Glomerular visceral epithelial cell (primary cell): Measurements from ENCODE around the gene RADX.

Source experiments
- DNase-seq: peaks from one replicate; pipeline ENCODE4 v3.0.0-alpha.2; 2016; ENCODE audit errors: extremely low spot score

RADX gene

GRCh38 chrX:106692425-106693065 lies 80.8 kb downstream of the RADX start:
- DNase-seq: no peak

GRCh38 chrX:106696502-106696901 lies 84.7 kb downstream of the RADX start:
- no peak for DNase-seq

DNA sequence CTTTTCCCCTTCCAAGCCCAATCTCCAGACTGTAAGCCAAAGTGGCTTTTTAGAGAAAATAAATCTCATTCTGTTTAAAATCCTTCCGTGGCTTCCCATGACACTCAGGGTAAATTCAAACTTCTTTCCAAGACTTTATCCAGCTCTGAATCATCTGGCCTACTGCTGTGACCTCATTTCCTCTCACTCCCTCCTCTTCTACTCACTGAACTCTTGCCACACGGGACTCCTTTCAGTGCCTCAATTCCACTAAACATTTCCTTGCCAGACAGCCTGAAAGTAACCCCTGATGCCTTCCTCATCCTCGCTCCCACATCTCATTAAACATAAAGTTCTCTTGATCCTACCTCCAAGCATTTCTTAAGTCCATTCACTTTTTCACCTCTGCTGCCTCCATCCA lies 86.9 kb downstream of the RADX start:
- no peak for DNase-seq

GRCh38 chrX:106702636-106703035 lies 90.9 kb downstream of the RADX start:
- DNase-seq: no peak

GRCh38 chrX:106706466-106706865 lies 94.7 kb downstream of the RADX start:
- DNase-seq: no peak

DNA sequence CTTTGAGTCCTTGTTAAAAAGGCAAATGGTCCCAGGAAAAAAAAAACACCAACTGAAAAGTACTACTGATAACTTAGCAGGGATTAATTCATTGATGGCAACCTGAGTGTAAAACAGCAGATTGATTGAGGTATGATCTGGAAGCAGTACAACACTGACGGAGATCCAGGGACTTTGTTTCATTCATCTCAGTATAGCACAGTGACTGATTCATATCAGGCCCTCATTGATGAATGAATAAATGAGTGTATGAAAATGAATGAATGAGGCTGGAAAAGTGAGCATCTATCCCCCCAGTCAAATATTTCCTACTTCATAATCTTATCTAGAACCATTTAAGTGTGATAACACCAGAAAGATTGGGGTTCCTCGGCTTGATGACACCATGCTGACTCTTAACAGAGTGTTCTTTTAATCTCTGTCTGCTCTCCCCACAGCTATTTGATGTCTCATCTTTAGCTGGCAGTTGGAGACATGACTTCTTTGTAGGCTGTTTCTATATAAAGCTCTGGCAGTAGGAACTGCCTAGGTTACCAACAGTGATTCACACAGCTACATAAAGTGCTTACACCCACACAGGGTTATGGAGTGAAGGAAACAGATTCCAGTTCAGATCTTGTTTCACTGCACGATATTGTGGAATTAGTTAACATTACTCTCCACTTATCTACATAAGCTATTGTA lies 96.1 kb downstream of the RADX start:
- DNase-seq: peak; percentile 73

DNA sequence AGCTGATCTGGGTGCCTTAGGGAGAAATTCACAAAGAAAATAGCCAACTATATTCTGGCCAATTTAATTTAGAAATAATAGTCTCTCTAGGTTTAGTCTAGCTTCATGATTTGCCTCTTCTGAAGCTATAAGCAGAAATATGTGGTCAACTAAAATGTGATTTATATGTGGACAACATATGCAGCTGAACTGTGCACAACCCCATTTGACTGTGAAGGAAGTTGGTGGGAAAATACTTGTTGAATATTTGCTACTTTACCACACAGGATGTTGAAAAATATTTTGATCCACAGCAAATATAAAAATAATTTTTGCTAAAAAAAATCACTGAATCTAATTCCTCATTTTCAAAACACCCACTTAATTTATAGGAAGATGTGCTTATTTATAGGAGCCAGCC lies 99.0 kb downstream of the RADX start:
- no peak for DNase-seq

DNA sequence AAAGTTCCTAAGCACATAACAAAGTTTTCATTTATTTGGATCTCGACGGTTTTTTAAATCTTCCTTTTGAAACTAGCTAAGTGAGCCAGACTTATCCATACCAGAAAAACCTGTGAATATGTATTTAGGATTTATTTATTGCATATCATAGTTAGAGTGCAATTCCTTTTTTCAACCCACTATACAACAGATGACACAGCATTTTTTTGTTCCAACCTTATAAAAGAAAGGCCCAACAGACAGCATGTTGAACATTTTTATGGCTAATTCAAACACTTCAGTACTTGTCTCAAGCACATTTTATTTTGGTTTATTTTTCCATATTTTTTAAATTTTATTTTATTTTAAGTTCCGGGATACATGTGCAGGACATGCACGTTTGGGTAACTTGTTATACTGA lies 99.6 kb downstream of the RADX start:
- DNase-seq: no peak

DNA sequence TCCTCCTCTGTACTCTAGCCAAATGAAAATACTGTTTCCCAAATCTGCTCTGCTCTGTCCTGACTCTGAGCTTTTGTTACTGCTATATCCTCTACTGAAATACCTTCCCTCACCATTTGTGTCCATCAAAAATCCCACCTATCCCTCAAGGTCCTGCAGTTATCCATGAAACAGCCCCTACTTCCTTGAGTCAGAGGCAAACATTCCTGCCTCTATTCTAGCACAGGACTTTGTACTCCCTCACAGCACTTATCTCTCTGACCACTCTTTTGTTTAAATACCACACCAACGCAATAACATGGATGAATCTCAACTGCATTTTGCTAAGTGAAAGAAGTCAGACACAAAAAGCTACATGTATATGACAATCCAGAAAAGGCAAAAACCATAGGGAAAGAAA lies 104.2 kb downstream of the RADX start:
- DNase-seq: no peak

DNA sequence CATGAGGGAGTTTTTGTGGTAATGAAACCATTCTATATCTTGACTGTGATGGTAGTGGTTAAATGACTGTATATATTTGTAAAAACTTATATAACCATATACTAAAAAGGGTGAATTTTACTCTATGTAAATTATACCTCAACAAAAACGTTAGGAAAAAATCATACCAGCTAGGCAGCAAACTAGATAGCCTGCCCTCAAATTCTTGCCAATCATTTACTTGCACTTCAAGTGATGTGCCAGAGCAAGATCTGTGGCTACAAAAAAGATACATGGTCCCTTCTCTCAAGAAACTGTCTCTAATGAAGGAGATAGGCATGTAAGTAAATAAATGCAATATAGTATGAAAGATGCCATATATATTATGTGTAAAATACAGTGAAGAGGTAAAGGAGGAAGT lies 104.7 kb downstream of the RADX start:
- no peak for DNase-seq

GRCh38 chrX:106718709-106719108 lies 106.9 kb downstream of the RADX start:
- no peak for DNase-seq

DNA sequence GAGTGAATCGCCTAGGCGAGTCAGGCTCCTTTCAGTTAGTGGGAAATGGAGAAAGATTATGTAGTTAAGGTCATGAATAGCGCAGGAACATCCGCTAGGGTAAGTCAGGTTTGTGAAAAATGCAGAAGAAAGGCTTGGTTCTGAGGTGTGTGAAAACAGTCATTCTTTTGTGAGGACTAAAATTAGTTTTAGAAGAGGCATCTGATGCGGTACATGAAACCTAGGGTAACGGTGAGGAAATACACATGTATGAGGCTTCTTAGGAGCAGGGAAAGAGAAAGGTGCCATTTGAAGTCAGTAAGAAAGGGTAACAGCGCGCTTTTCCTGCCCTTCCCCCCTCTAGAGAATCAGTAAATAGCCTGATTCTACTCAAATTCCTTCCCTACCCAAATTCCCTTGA lies 114.2 kb downstream of the RADX start:
- DNase-seq: no peak

DNA sequence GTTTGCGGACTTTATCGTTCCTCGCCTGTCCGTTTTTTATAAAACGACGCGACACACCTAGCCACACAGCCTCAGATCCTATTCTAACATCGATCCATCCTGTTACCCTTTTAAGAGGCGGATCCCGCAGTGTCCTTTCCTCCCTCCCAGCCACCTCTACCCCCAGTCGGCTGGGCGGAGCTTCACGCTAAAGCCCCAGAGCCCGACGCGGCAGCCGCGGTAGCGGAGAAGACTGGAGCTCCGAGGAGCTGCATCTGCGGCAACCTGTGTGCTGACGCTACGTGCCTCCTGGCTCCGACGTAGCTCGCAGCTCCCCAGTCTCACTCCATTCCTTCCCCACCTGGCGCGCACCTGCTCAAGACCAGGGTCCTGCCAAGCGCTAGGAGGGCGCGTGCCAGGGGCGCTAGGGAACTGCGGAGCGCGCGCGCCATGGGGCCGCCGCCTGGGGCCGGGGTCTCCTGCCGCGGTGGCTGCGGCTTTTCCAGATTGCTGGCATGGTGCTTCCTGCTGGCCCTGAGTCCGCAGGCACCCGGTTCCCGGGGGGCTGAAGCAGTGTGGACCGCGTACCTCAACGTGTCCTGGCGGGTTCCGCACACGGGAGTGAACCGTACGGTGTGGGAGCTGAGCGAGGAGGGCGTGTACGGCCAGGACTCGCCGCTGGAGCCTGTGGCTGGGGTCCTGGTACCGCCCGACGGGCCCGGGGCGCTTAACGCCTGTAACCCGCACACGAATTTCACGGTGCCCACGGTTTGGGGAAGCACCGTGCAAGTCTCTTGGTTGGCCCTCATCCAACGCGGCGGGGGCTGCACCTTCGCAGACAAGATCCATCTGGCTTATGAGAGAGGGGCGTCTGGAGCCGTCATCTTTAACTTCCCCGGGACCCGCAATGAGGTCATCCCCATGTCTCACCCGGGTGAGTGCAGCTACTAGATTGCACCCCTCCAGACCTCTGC lies 115.0 kb downstream of the RADX start, which contains the start of gene RNF128:
RNF128 (plus strand) TSS at position 217 of the 953 bp plus-strand sequence; CDS start at position 430, 213 bp downstream.
- DNase-seq: peak; percentile 68

DNA sequence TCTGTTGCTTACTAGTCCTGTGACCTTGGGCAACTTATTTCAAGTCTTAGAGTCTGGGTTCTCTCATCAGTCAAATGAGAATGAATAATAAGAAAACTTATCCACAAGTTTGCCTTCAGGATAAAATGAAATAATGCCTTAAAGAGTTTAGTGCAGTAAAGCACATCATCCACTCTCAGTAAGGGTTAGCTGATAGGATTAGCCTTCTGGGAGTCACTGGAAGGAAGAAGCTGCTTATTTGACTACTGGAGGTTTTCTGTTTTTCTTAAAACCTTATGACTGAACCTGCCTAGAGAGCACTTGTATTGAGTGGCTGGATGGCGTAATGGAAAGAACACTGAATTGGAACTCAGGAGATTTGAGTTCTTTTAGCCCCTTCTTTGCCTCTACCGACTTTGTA lies 116.6 kb downstream of the RADX start:
- no peak for DNase-seq
